ENCODE measurements around the gene HEPN1.

- TF ChIP-seq MAX (IDR thresholded peaks at IDR 0.05): no peak
- no peak for TF ChIP-seq CEBPB (IDR thresholded peaks at IDR 0.05; ENCODE audit: low read depth, low read length)
- no peak for TF ChIP-seq CTCF (IDR thresholded peaks at IDR 0.05; ENCODE audit: control extremely low read depth in 1 of 3, insufficient read depth in 1 of 3, low read depth in 1 of 3, low read length in 3 of 3)
- TF ChIP-seq RBBP5 (IDR thresholded peaks at IDR 0.05; ENCODE audit: borderline replicate concordance, low read depth, low read length): no peak
- no peak for TF ChIP-seq GTF2F1 (IDR thresholded peaks at IDR 0.05; ENCODE audit: borderline replicate concordance, low read depth, low read length)
- TF ChIP-seq ZNF274 (IDR thresholded peaks at IDR 0.05; ENCODE audit: borderline replicate concordance, extremely low read depth, low read length): no peak
- TF ChIP-seq RAD21 (IDR thresholded peaks at IDR 0.05 in 1 of 2, conservative IDR thresholded peaks at IDR 0.05 in 1 of 2; ENCODE audit: low read depth in 2 of 2, low read length in 2 of 2): no peak
- TF ChIP-seq JUN (IDR thresholded peaks at IDR 0.05; ENCODE audit: low read depth, low read length): no peak
- no peak for TF ChIP-seq BRCA1 (IDR thresholded peaks at IDR 0.05; ENCODE audit: low read depth, low read length)
- no peak for TF ChIP-seq TAF7 (optimal IDR thresholded peaks at IDR 0.05; ENCODE audit: borderline replicate concordance, low read depth, low read length)
- TF ChIP-seq SUZ12 (IDR thresholded peaks at IDR 0.05; ENCODE audit: low read length): no peak
- TF ChIP-seq EP300 (IDR thresholded peaks at IDR 0.05; ENCODE audit: borderline replicate concordance in 1 of 2, low read depth in 2 of 2, low read length in 2 of 2): no peak
These were observed 3.3 kb upstream of the HEPN1 start for GRCh38 chr11:124915541-124916369.
